SK-N-SH treated with all-trans-retinoic acid at 6 μM for 48 hours (cell line): ENCODE data around the gene BBS1.
"Not testable (repeated sequence)": the region's sequence is repeated elsewhere in the genome, so short reads cannot be mapped to it uniquely, and the experiment has no call there.

Experiments
- ISL1 ChIP-seq: fragments of 250-450 bp; sonication (Bioruptor Pico); IDR thresholded peaks from 2 replicates; pipeline ENCODE4 v2.1.2; 2022; ENCODE audit warnings: mild to moderate bottlenecking, moderate library complexity
- RARB ChIP-seq: fragments of 250-450 bp; sonication (Bioruptor Pico); IDR thresholded peaks from 2 replicates; pipeline ENCODE4 v1.8.0; 2021; ENCODE audit warnings: mild to moderate bottlenecking, moderate library complexity
- TCF4 ChIP-seq: fragments of 250-450 bp; sonication (Bioruptor Pico); IDR thresholded peaks from 2 replicates; pipeline ENCODE4 v1.8.0; 2021; ENCODE audit warnings: mild to moderate bottlenecking, moderate library complexity, borderline replicate concordance
- ZFP30 ChIP-seq: fragments of 450-650 bp; formaldehyde crosslinking; IDR thresholded peaks from 2 replicates; pipeline ENCODE4 v1.5.0; 2022; ENCODE audit warnings: mild to moderate bottlenecking, moderate library complexity

DNA sequence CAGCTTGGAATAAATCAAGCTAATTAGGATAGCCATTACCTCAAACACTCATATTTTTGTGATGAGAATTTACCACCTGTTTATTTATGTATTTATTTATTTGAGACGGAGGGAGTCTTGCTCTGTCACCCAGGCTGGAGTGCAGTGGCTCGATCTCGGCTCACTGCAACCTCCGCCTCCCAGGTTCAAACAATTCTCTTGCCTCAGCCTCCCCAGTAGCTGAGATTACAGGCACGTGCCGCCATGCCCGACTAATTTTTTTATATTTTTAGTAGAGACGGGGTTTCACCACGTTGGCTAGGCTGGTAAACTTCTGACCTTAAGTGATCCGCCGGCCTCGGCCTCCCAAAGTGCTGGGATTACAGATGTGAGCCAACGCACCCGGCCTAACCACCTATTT, 34.5 kb downstream of the BBS1 start:
- TF ChIP-seq TCF4 (CRISPR knock-in tag); ZFP30 (CRISPR knock-in tag); ISL1; RARB (CRISPR knock-in tag): not testable (repeated sequence)
